ENCODE data around the gene ARHGEF26.

Gene ARHGEF26

GRCh38 chr3:154156530-154156929, 35.3 kb downstream of the ARHGEF26 start:
- no peak for DNase-seq

DNA sequence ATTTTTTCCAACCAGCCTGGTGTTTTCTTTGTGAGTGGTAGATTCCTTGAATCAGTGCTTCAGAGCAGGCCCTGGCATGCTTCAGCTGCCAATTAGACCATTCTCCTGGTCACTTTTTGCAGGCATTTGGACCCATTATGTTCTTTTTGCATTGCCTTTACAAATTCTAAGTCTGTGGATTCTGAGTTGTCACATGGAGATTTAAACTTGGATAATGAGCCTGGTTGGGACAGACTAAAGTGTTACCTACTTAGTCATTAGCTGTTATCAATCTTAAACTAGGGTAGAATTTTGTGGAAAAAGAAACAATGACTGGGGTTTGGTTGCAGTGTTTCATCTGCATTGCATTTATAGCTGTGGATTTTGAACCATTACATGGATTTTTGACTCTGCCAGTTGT, 40.6 kb downstream of the ARHGEF26 start:
- no peak for DNase-seq

DNA sequence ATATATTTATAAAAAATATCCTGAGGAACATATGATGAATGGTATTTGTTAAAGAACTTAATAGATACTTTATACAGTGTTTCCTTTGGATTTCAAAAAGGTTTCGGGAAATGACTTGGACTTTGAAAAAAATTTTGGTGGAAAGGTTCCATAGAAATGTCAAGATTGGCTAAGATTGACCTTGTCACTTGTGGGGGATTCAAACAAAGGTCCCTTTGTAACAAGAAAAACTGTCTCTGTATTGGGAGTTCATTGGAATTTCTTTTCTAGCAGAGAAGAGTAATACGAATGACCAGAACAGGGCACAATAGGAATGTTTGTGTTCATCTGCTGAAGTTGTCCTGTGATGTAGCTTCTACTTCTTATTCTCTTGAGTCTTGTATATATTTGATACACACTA, 43.2 kb downstream of the ARHGEF26 start:
- DNase-seq: no peak

GRCh38 chr3:154168998-154169795, 48.0 kb downstream of the ARHGEF26 start:
- DNase-seq: no peak

GRCh38 chr3:154169796-154170110, 48.6 kb downstream of the ARHGEF26 start:
- DNase-seq: no peak

- DNase-seq: no peak
Measured at GRCh38 chr3:154170300-154170699, 49.1 kb downstream of the ARHGEF26 start.

DNA sequence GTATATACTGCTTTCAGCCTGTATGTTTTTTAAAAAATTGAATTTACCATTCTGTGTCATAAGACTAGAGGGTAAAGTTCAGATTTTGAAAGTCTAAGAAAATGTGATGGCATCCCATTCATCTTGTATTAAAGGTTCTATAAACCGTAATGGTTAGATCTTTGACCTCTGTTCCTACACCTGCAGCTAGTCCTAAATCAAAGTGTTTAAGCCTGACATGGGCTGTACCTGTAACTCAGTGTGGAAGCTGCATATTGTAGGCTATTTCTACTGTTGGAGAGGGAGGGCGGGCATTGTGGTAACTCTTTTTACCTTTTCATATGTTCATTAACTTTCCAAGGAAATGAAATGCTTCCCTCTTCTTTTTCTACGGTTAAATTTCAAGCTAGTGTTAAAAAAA, 53.9 kb downstream of the ARHGEF26 start:
- no peak for DNase-seq

- DNase-seq: no peak
Measured at GRCh38 chr3:154176036-154176435, 54.8 kb downstream of the ARHGEF26 start.

DNA sequence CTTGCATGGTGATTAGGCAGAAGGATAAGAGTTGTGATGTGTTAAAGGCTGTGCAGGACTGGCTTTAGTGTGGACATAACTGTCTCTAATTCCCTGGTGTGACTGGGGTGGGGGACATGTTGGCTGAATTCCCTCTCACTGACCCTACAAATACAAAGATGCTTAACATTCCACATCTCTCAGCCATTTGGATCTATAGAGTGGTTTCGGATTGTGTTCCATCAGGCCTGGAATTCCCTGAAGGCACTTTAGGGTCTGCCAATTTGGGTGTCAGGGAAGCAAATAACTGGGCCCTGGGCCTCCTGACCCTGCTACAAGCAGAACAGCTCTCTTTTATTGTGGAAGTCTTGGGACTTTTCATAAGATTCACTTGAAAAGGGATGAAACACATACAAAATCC, 56.2 kb downstream of the ARHGEF26 start:
- no peak for DNase-seq

DNA sequence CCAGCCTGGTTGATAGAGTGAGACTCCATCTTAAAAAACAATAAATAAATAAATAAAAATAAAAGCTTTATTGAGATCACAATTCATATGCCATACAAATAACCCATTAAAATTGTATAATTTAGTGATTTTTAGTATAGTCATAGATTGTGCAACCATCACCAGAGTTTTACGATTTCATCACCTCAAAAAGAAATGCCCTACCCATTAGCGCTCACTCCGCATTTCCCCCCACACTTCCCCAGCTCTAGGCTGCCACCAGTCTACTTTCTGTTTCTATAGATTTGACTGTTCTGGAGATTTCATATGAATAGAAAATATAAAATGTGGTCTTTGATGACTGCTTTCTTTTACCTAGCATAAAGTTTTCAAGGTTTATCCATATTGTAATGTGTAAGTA, 57.0 kb downstream of the ARHGEF26 start:
- no peak for DNase-seq

DNA sequence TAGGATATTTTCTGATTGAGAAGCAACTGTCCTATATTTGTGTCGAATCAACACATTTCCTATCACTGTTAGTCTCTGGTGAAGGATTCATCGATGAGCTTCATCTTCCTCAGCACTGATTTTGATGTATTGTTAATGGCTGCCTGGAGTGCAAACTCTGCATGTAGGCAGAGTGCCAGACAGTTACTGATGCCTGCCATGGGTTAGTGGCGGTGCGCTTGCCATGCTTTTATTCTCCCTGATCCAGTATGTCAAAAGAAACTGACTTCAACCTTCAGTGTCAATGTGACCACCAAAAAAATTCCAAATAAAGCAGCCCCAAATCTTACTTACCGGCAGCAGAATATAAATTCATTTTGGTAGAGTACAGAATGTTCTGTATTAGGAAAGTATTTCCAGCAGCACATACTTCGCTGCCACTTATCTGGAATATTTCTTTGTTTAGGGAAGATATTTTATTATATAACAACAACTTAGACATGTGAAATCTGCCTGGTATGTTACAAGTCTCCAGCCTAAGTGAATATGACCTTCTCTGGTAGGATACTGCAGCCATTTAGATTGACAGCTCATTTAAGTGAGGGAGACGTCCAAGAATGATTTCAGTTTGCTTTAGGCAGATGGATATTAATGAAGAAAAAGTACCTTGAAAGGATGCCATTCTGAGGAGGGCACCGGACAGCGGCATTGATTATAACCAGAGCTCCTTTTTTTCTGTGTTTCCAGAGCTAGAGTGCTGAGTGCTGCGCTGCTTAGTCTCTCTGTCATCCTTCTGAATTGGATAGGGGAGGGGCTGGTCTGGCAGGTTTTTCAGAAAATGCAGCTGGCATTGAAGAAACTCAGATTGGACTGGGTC, 59.9 kb downstream of the ARHGEF26 start:
- DNase-seq: no peak

DNA sequence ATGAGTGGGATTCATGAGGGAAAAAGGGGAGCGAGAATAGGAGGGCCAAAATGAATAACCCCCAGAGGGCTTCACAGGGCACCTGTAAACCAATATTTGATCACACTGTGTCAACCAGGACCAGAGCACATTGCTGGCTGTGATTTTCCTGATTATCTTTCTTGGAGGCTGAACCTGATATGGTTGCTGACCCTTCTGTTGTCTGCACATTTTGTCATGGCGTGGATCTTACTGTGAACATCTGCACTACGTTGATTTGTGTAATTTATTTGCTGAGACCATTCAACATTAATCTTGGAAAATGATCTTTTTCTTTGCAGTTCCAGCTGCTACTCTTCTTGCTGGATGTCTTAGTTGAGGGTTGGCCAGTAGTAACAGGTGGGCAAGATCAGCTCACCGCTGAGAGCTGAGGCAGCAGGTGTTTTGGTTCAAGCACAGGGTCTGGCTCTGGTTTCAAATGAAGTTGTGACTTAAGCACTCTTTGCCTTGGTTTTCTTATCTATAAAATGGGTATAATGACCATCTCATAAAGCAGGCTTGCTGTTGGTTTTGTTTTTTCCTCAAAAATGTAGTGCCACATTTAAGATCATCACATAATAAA, 61.2 kb downstream of the ARHGEF26 start:
- no peak for DNase-seq

DNA sequence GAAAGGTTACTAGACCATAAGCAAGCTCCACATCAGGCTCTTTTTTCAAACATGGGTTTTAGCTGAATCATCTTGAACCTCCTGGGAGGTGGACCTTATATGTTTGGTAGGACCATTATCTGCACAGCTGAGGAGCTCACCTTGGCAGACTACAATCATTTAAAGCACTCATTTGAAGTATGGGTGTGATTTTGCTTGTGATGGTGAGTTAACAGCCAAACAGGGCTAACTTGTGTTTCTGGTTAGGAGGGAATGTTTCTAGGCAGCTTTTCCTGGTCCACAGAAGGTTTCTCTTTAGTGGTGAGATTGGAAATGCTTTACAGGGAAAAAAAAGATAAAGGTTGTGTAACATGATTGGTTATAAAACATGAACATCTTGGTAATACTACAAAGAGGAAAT, 61.8 kb downstream of the ARHGEF26 start:
- no peak for DNase-seq

DNA sequence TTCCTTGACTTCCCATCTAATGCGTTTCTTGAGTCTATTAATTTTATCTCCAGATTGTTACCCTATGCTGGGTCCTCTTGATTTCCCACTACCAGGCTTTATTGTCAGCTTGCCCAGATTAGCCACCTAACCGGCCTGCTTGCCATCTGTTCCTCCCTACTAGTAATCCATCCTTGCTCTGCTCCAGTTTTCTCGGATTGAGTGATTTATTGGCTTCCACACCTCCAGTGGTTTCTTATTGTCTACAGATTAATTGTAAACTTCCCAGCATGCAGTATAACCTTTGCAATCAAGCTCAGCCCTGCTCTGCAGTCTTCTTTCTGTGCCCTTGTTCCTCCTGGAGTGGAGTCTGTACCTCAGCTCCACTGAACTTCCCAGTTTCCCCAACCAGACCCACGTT, 63.4 kb downstream of the ARHGEF26 start:
- DNase-seq: no peak

DNA sequence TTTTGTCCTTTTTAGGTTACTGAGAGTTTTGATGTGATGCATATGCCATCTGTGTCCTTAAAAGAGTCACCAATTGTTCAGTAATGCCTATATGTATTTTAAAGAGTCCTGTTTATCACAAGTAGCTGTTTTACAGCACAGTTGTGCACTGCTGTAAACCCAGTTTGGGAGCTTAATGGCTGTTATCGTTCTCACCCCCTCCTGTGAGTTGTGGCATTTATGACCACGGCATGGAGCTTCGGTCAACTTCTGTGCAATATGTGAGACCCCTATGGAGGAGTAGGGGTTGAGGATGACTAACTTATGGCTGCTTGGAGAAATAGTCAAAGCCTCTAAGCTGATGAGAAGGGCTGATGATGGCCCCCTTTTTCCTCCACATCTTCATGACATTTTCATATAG, 67.2 kb downstream of the ARHGEF26 start:
- DNase-seq: no peak

- DNase-seq: no peak
Measured at GRCh38 chr3:154188846-154189245, 67.7 kb downstream of the ARHGEF26 start.

- DNase-seq: no peak
Measured at GRCh38 chr3:154191520-154191919, 70.3 kb downstream of the ARHGEF26 start.

DNA sequence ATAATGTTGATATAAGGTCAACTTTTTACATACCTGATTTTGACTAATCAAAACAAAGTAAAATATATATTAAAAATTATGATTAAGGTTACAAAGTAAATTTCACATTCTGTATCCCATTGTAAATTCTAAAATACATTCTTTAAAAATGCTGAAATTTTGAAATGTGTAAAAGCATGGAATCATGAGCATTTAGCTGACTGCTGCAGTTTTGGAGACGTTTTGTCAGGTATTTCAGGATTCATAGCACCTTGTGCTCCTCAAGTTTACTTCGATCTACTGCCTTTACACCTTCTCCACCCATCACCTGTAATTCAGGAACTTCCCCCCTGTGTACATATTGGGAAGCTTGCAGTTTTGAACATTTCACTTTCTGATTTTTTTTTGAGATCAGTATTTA, 71.0 kb downstream of the ARHGEF26 start:
- DNase-seq: no peak

GRCh38 chr3:154193000-154193615, 71.9 kb downstream of the ARHGEF26 start:
- DNase-seq: no peak

- DNase-seq: no peak
Measured at GRCh38 chr3:154194877-154195276, 73.7 kb downstream of the ARHGEF26 start.

DNA sequence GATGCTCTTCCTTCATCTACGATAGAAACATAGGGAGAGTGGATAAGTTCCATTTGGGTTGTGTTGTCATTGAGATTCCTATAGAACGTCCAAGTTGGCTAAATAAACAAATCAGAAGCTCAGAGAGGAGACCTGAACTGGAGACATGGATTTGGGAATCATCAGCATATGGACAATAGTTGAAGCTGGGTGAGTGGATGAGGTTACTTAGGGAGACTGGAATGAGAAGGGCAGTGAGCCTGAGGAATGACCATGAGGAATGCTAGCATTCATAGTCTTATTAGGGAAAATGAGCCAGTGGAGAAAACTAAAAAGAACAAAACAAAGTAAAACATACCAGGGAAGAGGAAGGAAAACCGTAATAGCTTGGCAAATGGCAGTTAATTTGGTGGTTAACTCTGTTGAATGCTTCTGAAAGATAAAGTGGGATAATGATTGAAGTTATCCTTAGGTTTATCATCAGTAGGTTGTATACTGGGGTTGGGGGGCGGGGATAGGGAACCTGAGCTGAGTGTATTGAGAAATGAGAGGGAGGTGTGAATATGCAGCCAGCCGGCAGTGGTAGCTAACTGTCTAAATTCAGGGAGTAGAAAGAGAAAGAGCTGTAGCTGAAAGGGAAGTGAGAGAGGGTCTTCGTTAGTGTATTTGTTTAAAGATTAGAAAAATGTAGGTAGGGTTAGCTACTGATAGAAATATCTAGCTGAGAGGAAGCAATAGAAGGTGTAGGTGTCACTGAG, 74.6 kb downstream of the ARHGEF26 start:
- no peak for DNase-seq

DNA sequence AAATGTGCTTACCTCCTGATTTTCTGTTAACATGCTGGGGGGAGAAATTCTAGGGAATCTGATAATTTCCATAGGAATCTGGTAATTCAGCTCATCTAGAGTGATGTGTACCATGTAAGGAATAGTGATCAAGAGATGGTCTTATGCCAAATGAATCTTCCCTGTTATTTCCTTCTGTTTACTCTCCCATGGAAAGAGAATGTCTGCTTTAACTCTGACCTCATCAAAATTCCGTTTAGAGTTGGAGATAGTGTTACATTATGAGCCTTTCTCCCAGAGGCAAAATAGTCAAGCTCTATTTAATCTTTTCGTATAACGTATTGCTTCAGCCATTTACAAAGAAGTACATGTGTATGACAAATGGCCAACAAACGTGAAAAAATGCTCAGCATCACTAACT, 76.6 kb downstream of the ARHGEF26 start:
- no peak for DNase-seq

DNA sequence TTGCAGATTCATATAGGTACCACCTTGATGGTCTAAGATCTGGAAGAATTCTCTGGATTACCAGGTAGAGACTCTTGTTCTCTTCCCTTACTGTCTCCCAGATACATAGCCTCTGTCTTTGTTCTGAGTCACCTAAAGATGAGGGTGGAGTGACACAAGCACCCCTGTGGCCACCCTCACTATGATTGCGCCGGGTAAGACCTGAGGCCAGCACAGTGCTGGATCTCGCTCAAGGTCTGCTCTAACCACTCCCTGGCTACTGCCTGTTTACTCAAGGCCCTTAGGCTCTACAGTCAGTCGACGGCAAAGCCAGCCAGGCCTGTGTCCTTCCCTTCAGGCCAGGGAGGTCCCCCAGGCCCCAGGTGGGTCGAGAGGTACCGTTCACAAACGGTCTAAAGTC, 88.3 kb downstream of the ARHGEF26 start:
- DNase-seq: no peak
